ENCODE data around the gene CDK17. TPM values are rescaled to one million over a fixed set of nuclear protein-coding genes. Genes with fewer than 3 reads are reported as not detected.
A peak's percentile ranks its signal among the peaks of the same experiment; 100 is the strongest.

The CDK17 gene
- total and polyA plus RNA-seq, 2 of the 8 experiments (the other 6 are each of a cell fraction or from before 2014, with no cell fraction given), result 5.8 to 20.0 TPM

GRCh38 chr12:96305665-96306064, 94.6 kb downstream of the CDK17 start:
- Histone ChIP-seq H3K18ac (ENCODE audit: extremely low read depth, low read length) (no peak overlapping the region), H3K23ac (ENCODE audit: insufficient read length) (no peak overlapping the region), H2BK12ac (ENCODE audit: low read depth, low read length) (no peak overlapping the region), H3K36me3 (ENCODE audit: control insufficient read depth in 2 of 4, insufficient read depth in 4 of 4, low read length in 3 of 4) (peaks cover 0 to 4% (median 0%) of the 10 kb centered on the region in 4 experiments; a peak in 1 of 8 replicates), H3K4me2 (ENCODE audit: insufficient read depth in 1 of 2, low read depth in 2 of 2, low read length in 2 of 2) (no peak overlapping the region), H2AFZ (ENCODE audit: low read length) (no peak overlapping the region), H3K27ac (ENCODE audit: low read depth, low read length) (no peak overlapping the region), H3K56ac (replicated peaks; ENCODE audit: insufficient read length, low read depth, low read length) (no peak overlapping the region), H3K14ac (ENCODE audit: insufficient read length) (no peak overlapping the region), H3K23me2 (ENCODE audit: low read depth, low read length) (no peaks in the 10 kb centered on the region), H4K8ac (ENCODE audit: extremely low read depth, insufficient read depth, low read length) (peak overlapping the region; percentile 35; the same call in 1 of the 2 replicates), H3K4me3 (ENCODE audit: extremely low read depth in 1 of 4, insufficient read depth in 2 of 4, low read depth in 3 of 4, low read length in 4 of 4) (no peak overlapping the region), H3K79me2 (ENCODE audit: control insufficient read depth in 1 of 2, insufficient read depth in 2 of 2, low read length in 2 of 2) (no peaks in the 10 kb centered on the region), H2BK20ac (ENCODE audit: low read length) (no peak overlapping the region), H2BK5ac (ENCODE audit: low read depth, low read length) (no peak overlapping the region), H4K20me1 (replicated peaks in 1 of 2; ENCODE audit: control insufficient read depth in 1 of 2, insufficient read depth in 2 of 2, low read length in 2 of 2) (no peaks in the 10 kb centered on the region), H4K91ac (replicated peaks; ENCODE audit: insufficient read length, low read length) (no peak overlapping the region), H2BK15ac (ENCODE audit: low read length) (no peak overlapping the region), H3K4me1 (replicated peaks in 1 of 4; ENCODE audit: control insufficient read depth in 3 of 4, insufficient read depth in 4 of 4, low read length in 3 of 4) (no peaks in the 10 kb centered on the region; a peak in 2 of 7 replicates), H3K9ac (replicated peaks in 1 of 4; ENCODE audit: extremely low read depth in 1 of 4, low read depth in 3 of 4, low read length in 3 of 4) (no peak overlapping the region), H3K4ac (replicated peaks; ENCODE audit: insufficient read length, low read depth, low read length) (no peak overlapping the region), H2AK5ac (ENCODE audit: low read depth, low read length) (no peak overlapping the region), H2BK120ac (replicated peaks; ENCODE audit: low read depth, low read length) (no peak overlapping the region), H3K79me1 (ENCODE audit: low read depth, low read length) (no peaks in the 10 kb centered on the region), H4K5ac (ENCODE audit: insufficient read length, low read depth, low read length) (no peak overlapping the region), H3K9me3 (ENCODE audit: insufficient read depth in 2 of 2, low read depth in 1 of 2, low read length in 1 of 2) (no peaks in the 10 kb centered on the region), H3K27me3 (replicated peaks in 1 of 4; ENCODE audit: control insufficient read depth in 3 of 4, extremely low read depth in 1 of 4, insufficient read depth in 3 of 4, low read length in 3 of 4) (no peaks in the 10 kb centered on the region)
- 90% methylated on average over 3 of the region's 3 CpGs; no CpG with 5 or more reads in 1 of the 2 experiments for WGBS, 2 experiments (ENCODE audit: extremely low coverage in 1 of 2, insufficient coverage in 1 of 2, insufficient read length in 1 of 2, insufficient replicate concordance in 2 of 2, low coverage in 1 of 2, low lambda C conversion rate in 2 of 2, missing lambda C conversion rate in 1 of 2)
- ChIA-PET POLR2A (ENCODE audit: partially characterized antibody) (no interaction called here), CTCF (ENCODE audit: partially characterized antibody) (no interaction called here)
- FAIRE-seq, result no peak
- no peak for DNase-seq (ENCODE audit: low read depth in 1 of 2, low spot score in 2 of 2)
- TF ChIP-seq GTF2F1 (IDR thresholded peaks at IDR 0.05; ENCODE audit: borderline replicate concordance, low read depth, low read length) (no peak), SP2 (IDR thresholded peaks at IDR 0.05; ENCODE audit: low read length) (no peak)
